Limb (tissue), 2 donors: ENCODE data around the gene SPATA21.
A peak's percentile ranks its signal among the peaks of the same experiment; 100 is the strongest.
"Not testable (repeated sequence)": the region's sequence is repeated elsewhere in the genome, so short reads cannot be mapped to it uniquely, and the experiment has no call there.

Experiments used
- DNase-seq, 2 donors: peaks; one replicate each; pipeline ENCODE4 v3.0.0-alpha.2; 2016; ENCODE audit errors: extremely low spot score in 2 of 2

Gene SPATA21

GRCh38 chr1:16385659-16386453 lies 51.4 kb downstream of the SPATA21 start:
- no peak for DNase-seq

DNA sequence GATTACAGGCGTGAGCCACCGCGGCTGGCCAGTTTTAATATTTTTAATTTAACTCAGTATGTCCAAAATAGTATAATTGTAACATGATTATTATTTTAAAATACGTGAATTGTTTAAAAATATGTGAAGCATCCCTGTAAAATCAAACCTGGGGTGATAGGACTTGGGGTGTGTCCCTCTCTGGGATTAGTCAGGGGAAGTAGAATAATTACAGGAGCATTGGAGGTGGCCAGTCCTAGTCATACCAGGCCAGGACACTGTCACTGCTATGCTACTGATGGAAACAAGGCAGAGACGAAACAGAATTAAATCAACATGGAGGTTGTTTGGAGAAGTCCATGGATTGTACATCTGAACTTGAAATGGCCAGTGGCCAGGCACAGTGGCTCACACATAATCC lies 53.3 kb downstream of the SPATA21 start:
- no peak for DNase-seq

- DNase-seq: no peak
Observed at GRCh38 chr1:16380868-16381267, 56.4 kb downstream of the SPATA21 start.

DNA sequence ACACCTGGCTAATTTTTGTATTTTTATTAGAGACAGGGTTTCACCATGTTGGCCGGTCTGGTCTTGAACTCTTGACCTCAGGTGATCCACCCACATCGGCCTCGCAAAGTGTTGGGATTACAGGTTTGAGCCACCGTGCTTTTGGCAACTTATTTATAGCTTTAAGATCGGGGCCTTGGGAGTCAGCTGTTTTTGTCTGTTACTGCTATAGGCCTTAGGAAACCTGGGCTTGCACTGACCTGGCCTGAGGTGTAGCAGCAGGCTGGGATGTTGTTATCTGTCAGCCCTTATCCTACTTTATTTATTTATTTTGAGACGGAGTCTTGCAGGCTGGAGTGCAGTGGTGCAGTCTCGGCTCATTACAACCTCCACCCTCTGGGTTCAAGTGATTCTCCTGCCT lies 58.8 kb downstream of the SPATA21 start:
- no peak for DNase-seq

- DNase-seq: no peak
Observed at GRCh38 chr1:16376971-16377370, 60.3 kb downstream of the SPATA21 start.

GRCh38 chr1:16375521-16376340 lies 61.5 kb downstream of the SPATA21 start:
- DNase-seq: no peak

GRCh38 chr1:16374266-16374665 lies 63.0 kb downstream of the SPATA21 start:
- DNase-seq: no peak

- DNase-seq: no peak
Observed at GRCh38 chr1:16372535-16373285, 64.5 kb downstream of the SPATA21 start.

DNA sequence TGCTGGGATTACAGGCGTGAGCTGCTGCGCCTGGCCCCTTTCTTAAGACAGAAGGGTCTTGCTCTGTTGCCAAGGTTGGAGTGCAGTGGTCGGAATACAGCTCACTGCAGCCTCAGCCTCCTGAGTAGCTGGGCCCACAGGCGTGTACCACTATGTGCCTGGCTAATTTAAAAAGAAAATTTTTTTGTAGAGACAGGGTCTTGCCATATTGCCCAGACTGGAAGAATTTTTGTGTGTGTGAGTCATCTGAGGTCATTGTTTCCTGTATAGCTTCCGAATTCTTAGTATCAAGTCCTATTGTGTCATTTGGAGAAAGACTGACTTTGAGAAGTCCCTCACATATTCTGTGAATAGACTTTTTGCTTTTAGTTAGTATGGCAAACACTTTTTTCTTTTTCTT lies 65.5 kb downstream of the SPATA21 start:
- DNase-seq: no peak

DNA sequence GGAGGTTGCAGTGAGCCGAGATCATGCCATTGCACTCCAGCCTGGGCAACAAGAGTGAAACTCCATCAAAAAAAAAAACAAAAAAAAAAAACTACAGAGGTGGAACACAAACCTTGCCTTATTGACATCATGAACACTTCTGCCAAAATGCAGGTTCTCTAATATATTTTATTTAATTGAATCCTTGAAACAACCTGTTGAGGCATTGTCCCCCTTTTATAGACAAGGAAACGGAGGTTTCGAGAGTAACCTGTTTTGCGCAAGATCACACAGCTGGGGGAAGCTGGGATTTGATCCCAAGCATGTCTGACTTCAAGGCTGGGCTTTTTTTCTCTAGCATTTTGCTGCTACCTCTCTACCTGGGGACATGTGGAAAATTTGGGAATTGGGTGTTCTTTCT lies 67.4 kb downstream of the SPATA21 start:
- DNase-seq: no peak

GRCh38 chr1:16367968-16368890 lies 69.0 kb downstream of the SPATA21 start:
- no peak for DNase-seq

DNA sequence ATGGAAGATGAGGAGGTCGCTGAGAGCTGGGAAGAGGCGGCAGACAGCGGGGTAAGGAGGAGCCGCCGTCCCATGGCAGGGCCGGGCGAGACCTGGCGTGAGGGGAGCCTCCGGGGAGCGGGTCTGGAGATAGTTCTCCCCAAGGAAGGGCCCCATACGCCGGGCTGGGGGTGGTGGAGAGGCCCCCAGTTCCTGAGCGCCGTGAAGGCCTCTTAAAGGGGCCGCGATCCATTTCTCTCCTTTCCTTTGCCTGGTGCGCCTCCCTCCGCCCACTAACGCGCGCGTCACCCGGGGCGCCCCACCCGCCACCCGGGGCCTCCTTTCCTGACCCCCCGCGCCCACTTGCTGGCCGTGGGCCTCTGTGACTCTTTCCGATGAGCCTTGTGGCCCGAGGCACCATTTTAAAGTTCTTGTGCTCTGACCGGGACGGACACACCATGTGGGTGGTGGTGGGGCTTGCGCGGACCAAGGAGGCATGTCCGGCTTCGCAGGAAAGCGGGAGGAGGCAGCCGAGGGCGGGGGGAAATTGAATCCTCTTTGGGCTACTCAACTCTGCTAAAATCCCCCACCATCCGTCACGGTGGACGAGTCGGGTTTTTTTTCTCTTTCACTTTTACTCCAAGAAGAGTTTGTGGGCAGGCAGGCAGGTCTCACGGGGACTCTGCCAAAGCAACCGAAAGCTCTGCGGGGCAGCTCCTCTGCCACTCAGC lies 69.8 kb downstream of the SPATA21 start:
- DNase-seq: peak in 1 of 2 donors; percentile 89

GRCh38 chr1:16366722-16367257 lies 70.4 kb downstream of the SPATA21 start, which contains the start of gene SZRD1:
TSS of gene SZRD1 (plus strand) at chr1:16367242. CDS start at chr1:16367258, 16 bp downstream.
- DNase-seq: peak; percentile 98 to 99

DNA sequence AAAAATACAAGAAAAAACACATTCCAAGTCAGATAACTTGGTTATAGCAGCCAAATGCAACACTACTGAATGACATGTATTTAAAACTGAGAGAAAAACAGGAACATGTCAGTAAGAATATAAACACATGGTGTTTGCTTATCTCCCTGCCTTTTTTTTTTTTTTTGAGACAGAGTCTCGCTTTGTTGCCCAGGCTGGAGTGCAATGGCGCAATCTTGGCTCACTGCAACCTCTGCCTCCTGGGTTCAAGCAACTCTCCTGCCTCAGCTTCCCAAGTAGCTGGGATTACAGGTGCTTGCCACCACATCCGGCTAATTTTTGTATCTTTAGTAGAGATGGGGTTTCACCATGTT lies 72.1 kb downstream of the SPATA21 start:
- DNase-seq: not testable (repeated sequence)

DNA sequence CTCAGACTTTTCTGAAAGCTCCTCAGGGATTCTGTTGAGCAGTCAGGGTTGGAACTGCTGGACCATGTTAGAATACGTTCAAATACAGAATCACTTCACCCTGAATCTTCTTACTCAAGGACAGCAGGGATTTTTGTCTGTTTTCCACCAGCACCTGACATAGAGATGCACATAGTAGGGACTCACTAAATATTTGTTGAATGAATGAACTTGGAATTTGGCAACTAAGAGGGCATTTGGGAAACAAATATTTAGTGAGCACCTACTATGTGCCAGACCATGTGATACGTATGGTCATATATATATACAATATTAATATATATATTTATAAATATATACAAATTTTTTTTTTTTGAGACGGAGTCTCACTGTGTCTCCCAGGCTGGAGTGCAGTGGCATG lies 80.4 kb downstream of the SPATA21 start:
- DNase-seq: no peak

GRCh38 chr1:16354619-16355018 lies 82.6 kb downstream of the SPATA21 start:
- DNase-seq: no peak

DNA sequence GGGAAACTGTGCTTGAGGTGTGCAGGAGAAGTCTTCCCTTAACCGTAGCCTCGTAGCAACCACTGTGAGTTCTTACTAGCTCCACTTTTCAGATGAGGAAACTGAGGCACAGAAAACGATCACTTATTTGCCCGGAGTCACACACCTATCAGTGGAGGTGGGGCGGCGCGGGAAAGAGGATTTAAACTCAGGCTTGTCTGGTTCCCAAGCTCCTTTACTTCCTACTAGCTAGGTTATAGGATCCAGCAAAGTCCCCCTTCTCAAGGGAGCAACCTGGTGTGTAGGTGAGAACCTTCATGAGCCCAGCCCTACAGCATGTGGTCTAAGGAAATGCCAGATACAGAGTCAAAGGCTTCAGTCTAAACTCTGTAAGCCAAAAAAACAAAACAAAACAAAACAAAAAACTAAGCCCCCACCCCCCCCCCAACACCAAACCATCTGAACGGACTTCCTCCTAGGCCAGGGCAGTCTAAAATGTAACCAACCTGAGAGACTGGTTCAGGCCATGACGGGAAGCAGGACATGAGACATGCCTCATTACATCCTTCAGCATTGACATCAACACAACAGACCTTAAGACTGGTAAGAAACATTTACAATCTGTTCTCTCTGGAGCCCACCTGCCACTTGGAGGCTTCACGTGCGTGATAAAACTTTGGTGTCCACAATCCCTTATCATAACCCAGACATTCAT lies 84.2 kb downstream of the SPATA21 start:
- DNase-seq: no peak

GRCh38 chr1:16351994-16352841 lies 85.0 kb downstream of the SPATA21 start, which contains the start of gene FBXO42:
TSS of gene FBXO42 (minus strand) at chr1:16352480. CDS start at chr1:16315418, 37,062 bp downstream.
- DNase-seq: peak; percentile 93 to 98
